ENCODE data around the gene ENSA.

ENSA gene

DNA sequence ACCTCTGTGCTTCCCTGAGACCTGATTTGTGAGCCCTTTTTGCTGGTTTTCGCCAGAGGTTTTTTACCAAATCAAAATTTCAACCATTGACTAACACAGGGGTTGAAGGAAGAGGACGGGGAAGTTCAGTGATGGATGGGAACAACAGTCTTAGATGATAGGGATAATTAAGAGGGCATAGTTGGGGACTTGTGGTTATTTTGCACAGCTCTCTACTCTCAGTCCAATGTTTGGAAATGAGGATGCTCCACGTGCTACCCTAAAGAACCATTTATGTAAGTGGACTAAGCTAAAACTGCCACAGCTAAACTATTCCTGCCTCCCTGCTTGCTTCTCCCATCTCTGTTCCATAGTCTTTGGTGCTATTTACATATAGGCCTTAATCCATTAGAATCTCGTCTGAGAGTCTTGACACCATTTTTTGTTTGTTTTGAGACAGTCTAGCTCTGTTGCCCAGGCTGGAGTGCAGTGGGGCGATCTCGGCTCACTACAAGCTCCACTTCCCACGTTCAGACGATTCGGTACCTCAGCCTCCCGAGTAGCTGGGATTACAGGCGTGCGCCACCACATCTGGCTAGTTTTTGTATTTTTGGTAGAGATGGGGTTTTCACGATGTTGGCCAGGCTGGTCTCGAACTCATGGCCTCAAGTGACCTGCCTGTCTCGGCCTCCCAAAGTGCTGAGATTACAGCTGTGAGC, 49.3 kb downstream of the ENSA start:
- no peak for TF ChIP-seq CTCF (IDR thresholded peaks at IDR 0.05; ENCODE audit: low read depth, low read length)
- peak overlapping the region; percentile 61 for H3K4me3 ChIP-seq (ENCODE audit: low read depth, low read length)

- peak within 1 kb of the TSS; percentile 95 for H3K4me3 ChIP-seq (ENCODE audit: low read depth, low read length)
- no peak for TF ChIP-seq CTCF (IDR thresholded peaks at IDR 0.05; ENCODE audit: low read depth, low read length)
Observed at GRCh38 chr1:150579110-150579944, 50.1 kb downstream of the ENSA start, which contains the start of gene MCL1. Gene MCL1 (minus strand): TSS chr1:150579610. CDS start chr1:150579530, 80 bp downstream.

DNA sequence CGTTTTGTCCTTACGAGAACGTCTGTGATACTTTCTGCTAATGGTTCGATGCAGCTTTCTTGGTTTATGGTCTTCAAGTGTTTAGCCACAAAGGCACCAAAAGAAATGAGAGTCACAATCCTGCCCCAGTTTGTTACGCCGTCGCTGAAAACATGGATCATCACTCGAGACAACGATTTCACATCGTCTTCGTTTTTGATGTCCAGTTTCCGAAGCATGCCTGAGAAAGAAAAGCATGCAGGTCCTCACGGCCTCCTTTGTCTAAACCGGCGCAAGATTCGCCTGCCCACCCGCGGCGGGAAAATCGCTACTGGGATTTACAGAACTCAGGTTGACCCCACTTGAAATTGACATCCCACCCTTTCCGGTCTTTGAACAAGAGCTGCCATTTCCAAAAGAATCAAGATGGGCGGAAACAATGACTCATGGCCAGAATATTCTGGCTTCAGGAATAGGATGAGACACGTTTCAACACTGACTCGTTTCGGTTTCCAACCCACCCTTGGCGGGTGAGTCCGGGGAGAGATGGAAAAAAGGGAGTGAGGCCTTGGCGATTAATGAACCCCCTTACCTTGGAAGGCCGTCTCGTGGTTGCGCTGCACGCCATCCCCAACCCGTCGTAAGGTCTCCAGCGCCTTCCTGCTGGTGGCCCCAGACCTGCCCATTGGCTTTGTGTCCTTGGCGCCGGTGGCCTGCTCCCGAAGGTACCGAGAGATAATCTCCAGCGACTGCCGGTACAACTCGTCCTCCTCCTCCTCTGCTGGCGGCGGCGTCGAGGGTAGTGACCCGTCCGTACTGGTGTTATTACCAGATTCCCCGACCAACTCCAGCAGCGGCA, 50.9 kb downstream of the ENSA start:
- peak overlapping the region; percentile 95 for H3K4me3 ChIP-seq (ENCODE audit: low read depth, low read length)

DNA sequence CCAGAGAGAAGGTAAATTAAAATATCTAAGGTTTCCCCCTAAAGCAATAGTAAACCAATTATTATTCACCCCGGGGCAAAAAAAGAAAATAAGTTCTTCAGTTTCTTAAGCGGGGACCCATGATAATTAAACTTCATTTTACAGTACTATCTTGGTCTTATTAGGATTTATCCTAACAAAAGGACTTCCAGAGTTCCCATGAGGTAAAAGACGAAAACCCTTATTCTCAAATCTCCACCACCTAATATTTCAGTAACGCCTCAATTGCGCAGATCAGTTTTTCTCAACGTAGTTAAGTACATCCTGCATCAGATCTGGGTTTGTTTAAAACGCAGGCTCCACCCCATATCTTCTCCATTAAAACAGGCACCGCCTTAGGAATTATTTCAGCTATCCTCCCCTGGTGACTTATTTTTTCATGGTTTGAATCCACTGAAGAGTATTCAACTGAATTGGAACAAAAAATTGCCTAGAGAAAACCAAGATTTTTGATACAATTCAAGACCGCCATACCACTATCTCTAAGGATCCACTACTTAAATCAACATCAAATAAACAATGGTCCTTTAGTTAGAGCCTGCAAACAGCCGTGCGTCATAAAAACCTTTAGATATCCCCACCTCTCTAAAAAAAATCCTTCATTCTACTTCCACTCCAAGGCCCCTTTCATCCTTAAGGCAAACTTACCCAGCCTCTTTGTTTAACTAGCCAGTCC, 51.7 kb downstream of the ENSA start:
- no peak for TF ChIP-seq CTCF (IDR thresholded peaks at IDR 0.05; ENCODE audit: low read depth, low read length)
- peak overlapping the region; percentile 95 for H3K4me3 ChIP-seq (ENCODE audit: low read depth, low read length)

More for the DNA sequence above, 50.9 kb downstream of the ENSA start:
- no peak for TF ChIP-seq CTCF (IDR thresholded peaks at IDR 0.05; ENCODE audit: low read depth, low read length)

DNA sequence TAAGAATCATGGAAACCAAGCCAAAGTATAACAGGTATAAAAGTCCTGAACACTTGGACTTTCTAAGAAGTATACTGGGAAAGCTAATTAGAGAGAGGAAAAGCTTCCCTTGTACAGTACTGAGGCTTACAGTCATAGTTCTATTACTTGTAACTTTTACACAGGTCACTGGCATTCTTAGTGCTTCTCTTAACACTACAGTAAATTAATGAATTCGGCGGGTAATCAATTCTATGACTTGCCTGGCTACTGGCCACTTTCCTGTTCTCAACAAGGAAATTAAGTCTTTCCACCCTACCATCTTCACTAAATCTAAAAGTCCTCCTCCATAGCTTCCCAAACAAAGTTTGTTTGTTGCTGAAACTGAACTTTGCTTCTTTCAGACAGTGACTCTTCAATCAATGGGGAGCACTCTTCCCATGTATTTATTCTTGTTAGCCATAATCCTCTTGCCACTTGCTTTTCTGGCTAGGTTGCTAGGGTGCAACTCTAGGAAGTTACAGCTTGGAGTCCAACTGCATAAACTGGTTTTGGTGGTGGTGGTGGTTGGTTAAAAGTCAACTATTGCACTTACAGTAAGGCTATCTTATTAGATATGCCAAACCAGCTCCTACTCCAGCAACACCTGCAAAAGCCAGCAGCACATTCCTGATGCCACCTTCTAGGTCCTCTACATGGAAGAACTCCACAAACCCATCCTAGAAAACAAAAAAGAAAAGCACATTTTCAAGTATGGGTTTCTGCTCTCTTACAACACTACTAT, 52.4 kb downstream of the ENSA start:
- H3K4me3 ChIP-seq (ENCODE audit: low read depth, low read length): peak overlapping the region; percentile 95
- TF ChIP-seq CTCF (IDR thresholded peaks at IDR 0.05; ENCODE audit: low read depth, low read length): no peak

- peak overlapping the region; percentile 95 for H3K4me3 ChIP-seq (ENCODE audit: low read depth, low read length)
- TF ChIP-seq CTCF (IDR thresholded peaks at IDR 0.05; ENCODE audit: low read depth, low read length): no peak
Observed at GRCh38 chr1:150576367-150576711, 53.1 kb downstream of the ENSA start.

Data from WI38 (cell line).